Osteoblast (primary cell): ENCODE measurements around the gene ASRGL1. TPM values are rescaled to one million over a fixed set of nuclear protein-coding genes. Genes with fewer than 3 reads are reported as not detected.
"Not testable (repeated sequence)": the region's sequence is repeated elsewhere in the genome, so short reads cannot be mapped to it uniquely, and the experiment has no call there.

Source experiments
- DNase-seq: peaks from one replicate; pipeline ENCODE4 v3.0.0; 2011; ENCODE audit warnings: low spot score, mixed read lengths; ENCODE audit not compliant: insufficient read length; ENCODE audit errors: missing footprints
- H2AFZ ChIP-seq: 2 replicates; pipeline ENCODE4 v1.6.0; 2011; ENCODE audit warnings: mild to moderate bottlenecking, low read length
- H3K27ac ChIP-seq: 2 replicates; pipeline ENCODE4 v1.5.1; 2011; ENCODE audit warnings: mild to moderate bottlenecking, low read depth, low read length, moderate library complexity
- H3K27me3 ChIP-seq: 2 replicates; pipeline ENCODE4 v1.6.0; 2012; ENCODE audit warnings: mild to moderate bottlenecking, control low read depth, inconsistent platforms, low read length, moderate library complexity; ENCODE audit not compliant: insufficient read depth
- H3K36me3 ChIP-seq: 2 replicates; pipeline ENCODE4 v1.5.1; 2011; ENCODE audit warnings: mild to moderate bottlenecking, low read length, control low read depth, moderate library complexity; ENCODE audit not compliant: insufficient read depth
- H3K4me1 ChIP-seq: 2 replicates; pipeline ENCODE4 v1.5.1; 2011; ENCODE audit warnings: mild to moderate bottlenecking, low read length, control low read depth, moderate library complexity; ENCODE audit not compliant: insufficient read depth
- H3K4me2 ChIP-seq: 2 replicates; pipeline ENCODE4 v1.6.0; 2011; ENCODE audit warnings: mild to moderate bottlenecking, low read length; ENCODE audit not compliant: insufficient read depth
- H3K4me3 ChIP-seq: fragments of 200-600 bp; sonication (generic); 3 replicates; pipeline ENCODE4 v1.5.1; 2012; ENCODE audit warnings: mild to moderate bottlenecking, low read length, inconsistent platforms; ENCODE audit not compliant: insufficient read depth
- H3K79me2 ChIP-seq: 2 replicates; pipeline ENCODE4 v1.6.0; 2012; ENCODE audit warnings: mild to moderate bottlenecking, low read length, control low read depth, inconsistent platforms; ENCODE audit not compliant: insufficient read depth
- H3K9me3 ChIP-seq: 2 replicates; pipeline ENCODE4 v1.5.1; 2011; ENCODE audit warnings: low read depth, low read length, control low read depth
- H4K20me1 ChIP-seq: 2 replicates; pipeline ENCODE4 v1.6.0; 2012; ENCODE audit warnings: mild to moderate bottlenecking, low read length, control low read depth; ENCODE audit not compliant: insufficient read depth
- CTCF ChIP-seq: IDR thresholded peaks from 2 replicates; pipeline ENCODE4 v1.5.1; 2011; ENCODE audit warnings: mild to moderate bottlenecking, low read depth, low read length, moderate library complexity; ENCODE audit errors: extremely low read depth
- total RNA-seq: library from RNA; depleted of rRNA; stranded (reverse); fragments of >200 nt; gene quantifications from 2 replicates; pipeline ENCODE4 v1.2.3, GENCODE V29; 2012

Gene ASRGL1
- total RNA-seq, 1 donor, result 0.36 TPM

- no peaks in the 10 kb centered on the region for H4K20me1 ChIP-seq
- no peaks in the 10 kb centered on the region for H3K36me3 ChIP-seq
- no peak overlapping the region for H3K4me3 ChIP-seq
- TF ChIP-seq CTCF, result no peak
- no peak for DNase-seq
- H3K4me1 ChIP-seq, result no peaks in the 10 kb centered on the region
- H3K79me2 ChIP-seq, result no peaks in the 10 kb centered on the region
- H3K9me3 ChIP-seq, result no peaks in the 10 kb centered on the region
- no peak overlapping the region for H3K4me2 ChIP-seq
- H2AFZ ChIP-seq, result no peak overlapping the region
- no peak overlapping the region for H3K27ac ChIP-seq
- H3K27me3 ChIP-seq, result no peaks in the 10 kb centered on the region
Observed at GRCh38 chr11:62358273-62358672, 21.0 kb downstream of the ASRGL1 start.

GRCh38 chr11:62359475-62359874, 22.2 kb downstream of the ASRGL1 start:
- no peak for DNase-seq
- Histone ChIP-seq H4K20me1 (no peaks in the 10 kb centered on the region), H3K27me3 (no peaks in the 10 kb centered on the region), H2AFZ (no peak overlapping the region), H3K4me2 (no peak overlapping the region), H3K4me3 (no peak overlapping the region), H3K79me2 (no peaks in the 10 kb centered on the region), H3K4me1 (no peaks in the 10 kb centered on the region), H3K27ac (no peak overlapping the region), H3K36me3 (no peaks in the 10 kb centered on the region), H3K9me3 (no peaks in the 10 kb centered on the region)
- TF ChIP-seq CTCF, result no peak

- Histone ChIP-seq H2AFZ (no peak overlapping the region), H3K36me3 (no peaks in the 10 kb centered on the region), H3K27ac (no peak overlapping the region), H3K27me3 (no peaks in the 10 kb centered on the region), H3K4me1 (no peaks in the 10 kb centered on the region), H3K4me2 (no peak overlapping the region), H3K9me3 (no peaks in the 10 kb centered on the region), H4K20me1 (no peaks in the 10 kb centered on the region), H3K4me3 (no peak overlapping the region), H3K79me2 (no peaks in the 10 kb centered on the region)
- no peak for DNase-seq
- no peak for TF ChIP-seq CTCF
Observed at GRCh38 chr11:62360685-62361084, 23.4 kb downstream of the ASRGL1 start.

GRCh38 chr11:62368861-62369477, 31.7 kb downstream of the ASRGL1 start:
- H3K79me2 ChIP-seq, H3K4me3 ChIP-seq, DNase-seq, H3K36me3 ChIP-seq, H3K27me3 ChIP-seq, H4K20me1 ChIP-seq, H3K27ac ChIP-seq, H3K9me3 ChIP-seq, H3K4me2 ChIP-seq, H3K4me1 ChIP-seq, H2AFZ ChIP-seq: not testable (repeated sequence)
